ENCODE results near the gene SLC6A2. TPM values are rescaled to one million over a fixed set of nuclear protein-coding genes. Genes with fewer than 3 reads are reported as not detected.

SLC6A2 gene
- total RNA-seq, 1 donor from 2014 or later = not detected

GRCh38 chr16:55700961-55701360 is 45.2 kb downstream of the SLC6A2 start:
- intact Hi-C loops (cut with micrococcal nuclease) = loop anchor here (5.0 kb wide), 2 partner anchors 1754 to 1929 kb away; no protein-coding TSS in a partner anchor
- H3K27me3 Mint-ChIP-seq = peaks cover 5% of the 10 kb centered on the region
- no peaks in the 10 kb centered on the region for H3K9me3 Mint-ChIP-seq
- H3K4me1 Mint-ChIP-seq = no peaks in the 10 kb centered on the region
- POLR2A ChIA-PET = no interaction called here
- ATAC-seq (ENCODE audit: low read depth) (no peak), DNase-seq (no peak)
- no peak overlapping the region for H3K4me3 Mint-ChIP-seq
- TF ChIP-seq CTCF (IDR thresholded peaks at IDR 0.05) = no peak
- CTCF ChIA-PET = interaction anchor here (2.1 kb wide), 1 partner anchor 236 kb away, joined by 11 read pairs; no protein-coding TSS in a partner anchor
- H3K27ac Mint-ChIP-seq = no peak overlapping the region
- no peaks in the 10 kb centered on the region for H3K36me3 Mint-ChIP-seq (ENCODE audit: low read depth)

GRCh38 chr16:55701442-55702319 is 45.9 kb downstream of the SLC6A2 start:
- ATAC-seq (ENCODE audit: low read depth) = no peak
- peaks cover 5% of the 10 kb centered on the region for H3K27me3 Mint-ChIP-seq
- no peak overlapping the region for H3K4me3 Mint-ChIP-seq
- no peak overlapping the region for H3K27ac Mint-ChIP-seq
- no peaks in the 10 kb centered on the region for H3K9me3 Mint-ChIP-seq
- CTCF ChIA-PET = interaction anchor here (2.1 kb wide), 1 partner anchor 237 kb away, joined by 11 read pairs; no protein-coding TSS in a partner anchor
- POLR2A ChIA-PET = no interaction called here
- intact Hi-C loops (cut with micrococcal nuclease) = loop anchor here (5.0 kb wide), 2 partner anchors 1754 to 1929 kb away; no protein-coding TSS in a partner anchor
- TF ChIP-seq CTCF (IDR thresholded peaks at IDR 0.05) = no peak
- H3K4me1 Mint-ChIP-seq = no peaks in the 10 kb centered on the region
- DNase-seq = no peak
- H3K36me3 Mint-ChIP-seq (ENCODE audit: low read depth) = no peaks in the 10 kb centered on the region

GRCh38 chr16:55703003-55704001 is 47.5 kb downstream of the SLC6A2 start:
- DNase-seq (no peak), ATAC-seq (ENCODE audit: low read depth) (no peak)
- no peaks in the 10 kb centered on the region for H3K9me3 Mint-ChIP-seq
- no peaks in the 10 kb centered on the region for H3K4me1 Mint-ChIP-seq
- no peaks in the 10 kb centered on the region for H3K36me3 Mint-ChIP-seq (ENCODE audit: low read depth)
- CTCF ChIA-PET = interaction anchor here (2.1 to 2.3 kb wide), 2 partner anchors 238 to 239 kb away, joined by 11 to 14 read pairs; no protein-coding TSS in a partner anchor
- H3K27ac Mint-ChIP-seq = no peak overlapping the region
- no peak for TF ChIP-seq CTCF (IDR thresholded peaks at IDR 0.05)
- no peak overlapping the region for H3K4me3 Mint-ChIP-seq
- intact Hi-C loops (cut with micrococcal nuclease) = loop anchor here (5.0 kb wide), 2 partner anchors 1756 to 1931 kb away; no protein-coding TSS in a partner anchor
- POLR2A ChIA-PET = no interaction called here
- H3K27me3 Mint-ChIP-seq = peaks cover 9% of the 10 kb centered on the region

- Mint-ChIP-seq H3K36me3 (ENCODE audit: low read depth) (no peaks in the 10 kb centered on the region), H3K4me3 (no peak overlapping the region)
Observed at GRCh38 chr16:55706739-55707384, 51.1 kb downstream of the SLC6A2 start.

More at GRCh38 chr16:55706739-55707384, 51.1 kb downstream of the SLC6A2 start:
- ChIA-PET CTCF (interaction anchor here (1.1 kb wide), 1 partner anchor 242 kb away, joined by 4 read pairs; no protein-coding TSS in a partner anchor), POLR2A (no interaction called here)
- H3K27me3 Mint-ChIP-seq = peaks cover 6% of the 10 kb centered on the region
- intact Hi-C loops (cut with micrococcal nuclease) = no loop called here
- no peak for TF ChIP-seq CTCF (IDR thresholded peaks at IDR 0.05)
- H3K27ac Mint-ChIP-seq = no peak overlapping the region
- H3K9me3 Mint-ChIP-seq = no peaks in the 10 kb centered on the region
- no peak for ATAC-seq (ENCODE audit: low read depth)
- DNase-seq = no peak
- no peaks in the 10 kb centered on the region for H3K4me1 Mint-ChIP-seq

Data from activated B cell treated with CpG ODN at 0.5 μM for 24 hours (primary cell).